Measurements from ENCODE around the gene GTPBP4.

DNA sequence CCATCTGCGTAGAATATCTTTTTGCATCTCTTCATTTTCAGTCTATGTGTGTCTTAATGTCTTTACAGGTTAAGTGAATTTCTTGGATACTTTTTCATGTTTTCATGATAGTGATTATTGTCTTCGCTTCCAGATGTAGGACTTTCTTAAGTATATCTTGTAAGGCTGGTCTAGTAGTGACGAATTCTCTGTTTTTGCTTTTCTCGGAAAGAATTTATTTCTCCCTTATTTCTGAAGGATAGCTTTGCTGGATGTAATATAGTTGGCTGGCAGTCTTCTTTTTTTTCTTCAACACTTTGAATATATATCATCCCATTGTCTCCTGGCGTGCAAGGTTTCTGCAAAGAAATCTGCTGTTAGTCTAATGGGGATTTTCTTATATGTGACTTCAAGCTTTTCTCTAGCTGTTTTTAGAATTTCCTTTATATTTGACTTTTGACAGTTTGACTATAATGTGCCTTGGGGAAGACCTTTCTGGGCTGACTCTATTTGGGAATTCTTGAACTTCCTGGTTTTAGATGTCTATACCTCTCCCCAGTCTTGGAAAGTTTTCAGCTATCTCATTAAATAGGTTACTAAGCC lies 14.3 kb downstream of the GTPBP4 start:
- TF ChIP-seq CTCF (conservative IDR thresholded peaks at IDR 0.05; ENCODE audit: low read depth, low read length) (no peak), EZH2 (IDR thresholded peaks at IDR 0.05; ENCODE audit: borderline replicate concordance, low read depth, low read length, poor library complexity, severe bottlenecking) (no peak)
